Liver (tissue), 9 donors: ENCODE data around the gene ASIC2. TPM values are rescaled to one million over a fixed set of nuclear protein-coding genes. Genes with fewer than 3 reads are reported as not detected.

ENCODE experiments used
- DNase-seq: peaks from one replicate; pipeline ENCODE4 v3.0.0-alpha.2; 2017; ENCODE audit warnings: low spot score
- H3K27ac ChIP-seq, 2 donors: one replicate each; pipeline ENCODE4 v1.7.0; 2013; ENCODE audit warnings: inconsistent platforms in 2 of 2, low read length in 2 of 2, control low read depth in 1 of 2, low read depth in 1 of 2, mild to moderate bottlenecking in 1 of 2
- H3K27me3 ChIP-seq, 4 donors: one replicate each; pipeline versions ENCODE4 v1.6.1 to v1.7.0; 2013; ENCODE audit warnings: low read length in 3 of 4, inconsistent platforms in 1 of 4, mild to moderate bottlenecking in 1 of 4, moderate library complexity in 1 of 4; ENCODE audit not compliant: control insufficient read depth in 4 of 4, insufficient read depth in 4 of 4
- H3K36me3 ChIP-seq, 4 donors: one replicate each; pipeline versions ENCODE4 v1.6.1 to v1.7.0; 2013; ENCODE audit warnings: low read length in 3 of 4, mild to moderate bottlenecking in 3 of 4, low read depth in 1 of 4, moderate library complexity in 1 of 4; ENCODE audit not compliant: control insufficient read depth in 4 of 4, insufficient read depth in 3 of 4
- H3K4me1 ChIP-seq, 4 donors: one replicate each; pipeline versions ENCODE4 v1.6.1 to v1.7.0; 2013; ENCODE audit warnings: low read length in 3 of 4, mild to moderate bottlenecking in 3 of 4, moderate library complexity in 1 of 4; ENCODE audit not compliant: control insufficient read depth in 4 of 4, insufficient read depth in 4 of 4
- H3K4me3 ChIP-seq, 3 donors: one replicate each; pipeline versions ENCODE4 v1.6.1 to v1.7.0; 2013; ENCODE audit warnings: low read length in 3 of 3, control low read depth in 1 of 3, low read depth in 1 of 3, mild to moderate bottlenecking in 1 of 3
- H3K9ac ChIP-seq, 2 donors: one replicate each; pipeline ENCODE4 v1.7.0; 2013; ENCODE audit warnings: low read length in 2 of 2, mild to moderate bottlenecking in 2 of 2, moderate library complexity in 2 of 2, control low read depth in 1 of 2, low read depth in 1 of 2
- H3K9me3 ChIP-seq, 4 donors: one replicate each; pipeline versions ENCODE4 v1.6.1 to v1.7.0; 2013; ENCODE audit warnings: low read length in 3 of 4; ENCODE audit not compliant: control insufficient read depth in 4 of 4
- EGR1 ChIP-seq, 2 donors: IDR thresholded peaks; 2 replicates each; pipeline ENCODE4 v1.6.1; 2016 to 2018; ENCODE audit warnings: antibody characterized with exemption in 2 of 2, low read depth in 2 of 2
- GABPA ChIP-seq, 2 donors: IDR thresholded peaks in 1 of 2; conservative IDR thresholded peaks in 1 of 2; 2 replicates each; pipeline ENCODE4 v1.6.1; 2016; ENCODE audit warnings: antibody characterized with exemption in 2 of 2, mild to moderate bottlenecking in 1 of 2, moderate library complexity in 1 of 2
- HNF4A ChIP-seq, 2 donors: conservative IDR thresholded peaks; 2 replicates each; pipeline ENCODE4 v1.6.1; 2016; ENCODE audit warnings: antibody characterized with exemption in 2 of 2, mild to moderate bottlenecking in 2 of 2
- RAD21 ChIP-seq, 2 donors: IDR thresholded peaks; 2 replicates each; pipeline ENCODE4 v1.6.1; 2016; ENCODE audit warnings: antibody characterized with exemption in 2 of 2, mild to moderate bottlenecking in 2 of 2
- REST ChIP-seq: IDR thresholded peaks from 2 replicates; pipeline ENCODE4 v1.6.1; 2016; ENCODE audit warnings: antibody characterized with exemption, mild to moderate bottlenecking
- YY1 ChIP-seq: IDR thresholded peaks from 2 replicates; pipeline ENCODE4 v1.6.1; 2016; ENCODE audit warnings: antibody characterized with exemption, mild to moderate bottlenecking
- WGBS: extraction: QIAGEN DNeasy Blood & Tissue Kit; methylation state at CpG from one replicate; pipeline ENCODE4 v1.1.7; 2013; 5-methylcytosine and 5-hydroxymethylcytosine counted together
- polyA plus RNA-seq, 2 donors: library from polyadenylated mRNA; stranded (reverse) in 1 of 2; unstranded in 1 of 2; fragments of 200-250 nt in 1 of 2; fragments of >200 nt in 1 of 2; fragmentation: Nextera tagmentation in 1 of 2; extraction: Ambion mirVana in 1 of 2; gene quantifications; one replicate each; pipeline versions ENCODE4 v1.2.1 to v1.2.3, GENCODE V29; 2013 to 2015
- total RNA-seq, 2 donors: library from RNA; depleted of rRNA; stranded (reverse); fragments of >200 nt; gene quantifications; one replicate each; pipeline ENCODE4 v1.2.3, GENCODE V29; 2014
- TF ChIP-seq, protein P1 (sequence below): IDR thresholded peaks from 2 replicates; pipeline ENCODE4 v1.6.1; 2016; ENCODE audit warnings: antibody characterized with exemption
- TF ChIP-seq, protein P2 (sequence below): fragments of 150-350 bp; IDR thresholded peaks from 2 replicates; pipeline ENCODE4 v1.5.1; 2017; ENCODE audit warnings: improper control_type of control experiment, low read depth, low read length; ENCODE audit not compliant: missing input control
- donor health status: healthy.
- donor health status: healthy.
- donor health status: healthy.
- donor health status: healthy.
- donor health status: healthy.

Gene ASIC2
- total and polyA plus RNA-seq, 4 donors = under 0.01 TPM; not detected in 3

GRCh38 chr17:33124185-33124584 lies 168.9 kb downstream of the ASIC2 start:
- Histone ChIP-seq H3K36me3 (no peaks in the 10 kb centered on the region), H3K9ac (no peak overlapping the region), H3K27me3 (peaks cover 0 to 3% (median 1%) of the 10 kb centered on the region in 4 donors), H3K4me3 (no peak overlapping the region), H3K9me3 (no peaks in the 10 kb centered on the region), H3K27ac (no peak overlapping the region), H3K4me1 (no peaks in the 10 kb centered on the region)
- DNase-seq = no peak
- TF ChIP-seq, protein P1, sequence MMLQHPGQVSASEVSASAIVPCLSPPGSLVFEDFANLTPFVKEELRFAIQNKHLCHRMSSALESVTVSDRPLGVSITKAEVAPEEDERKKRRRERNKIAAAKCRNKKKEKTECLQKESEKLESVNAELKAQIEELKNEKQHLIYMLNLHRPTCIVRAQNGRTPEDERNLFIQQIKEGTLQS = no peak
- TF ChIP-seq HNF4A (conservative IDR thresholded peaks at IDR 0.05) = no peak
- TF ChIP-seq, protein P2, sequence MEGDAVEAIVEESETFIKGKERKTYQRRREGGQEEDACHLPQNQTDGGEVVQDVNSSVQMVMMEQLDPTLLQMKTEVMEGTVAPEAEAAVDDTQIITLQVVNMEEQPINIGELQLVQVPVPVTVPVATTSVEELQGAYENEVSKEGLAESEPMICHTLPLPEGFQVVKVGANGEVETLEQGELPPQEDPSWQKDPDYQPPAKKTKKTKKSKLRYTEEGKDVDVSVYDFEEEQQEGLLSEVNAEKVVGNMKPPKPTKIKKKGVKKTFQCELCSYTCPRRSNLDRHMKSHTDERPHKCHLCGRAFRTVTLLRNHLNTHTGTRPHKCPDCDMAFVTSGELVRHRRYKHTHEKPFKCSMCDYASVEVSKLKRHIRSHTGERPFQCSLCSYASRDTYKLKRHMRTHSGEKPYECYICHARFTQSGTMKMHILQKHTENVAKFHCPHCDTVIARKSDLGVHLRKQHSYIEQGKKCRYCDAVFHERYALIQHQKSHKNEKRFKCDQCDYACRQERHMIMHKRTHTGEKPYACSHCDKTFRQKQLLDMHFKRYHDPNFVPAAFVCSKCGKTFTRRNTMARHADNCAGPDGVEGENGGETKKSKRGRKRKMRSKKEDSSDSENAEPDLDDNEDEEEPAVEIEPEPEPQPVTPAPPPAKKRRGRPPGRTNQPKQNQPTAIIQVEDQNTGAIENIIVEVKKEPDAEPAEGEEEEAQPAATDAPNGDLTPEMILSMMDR = no peak
- TF ChIP-seq YY1 = no peak
- no peak for TF ChIP-seq REST
- TF ChIP-seq RAD21 (IDR thresholded peaks at IDR 0.05) = no peak

DNA sequence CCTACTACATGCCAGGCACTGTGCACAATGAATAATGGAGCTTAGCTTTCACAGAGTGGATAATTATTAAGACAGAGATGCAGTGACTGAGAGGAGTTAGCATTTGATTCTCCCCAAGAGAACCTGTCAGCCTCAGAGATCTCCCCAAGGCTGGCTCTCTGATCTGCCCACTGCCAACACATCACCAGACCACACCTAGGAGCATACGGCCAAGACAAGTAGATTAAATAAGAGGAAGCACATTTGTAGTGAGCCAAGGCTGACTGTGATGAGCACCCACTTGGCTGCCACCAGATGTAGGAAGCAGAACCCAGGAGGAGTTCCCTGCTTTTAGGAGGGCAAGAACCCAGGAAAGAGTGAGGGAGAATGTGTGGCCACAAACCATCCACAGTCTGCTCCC lies 171.3 kb downstream of the ASIC2 start:
- no peak for DNase-seq
- Histone ChIP-seq H3K4me3 (no peak overlapping the region), H3K27ac (no peak overlapping the region), H3K9me3 (no peaks in the 10 kb centered on the region), H3K4me1 (no peaks in the 10 kb centered on the region), H3K9ac (no peak overlapping the region), H3K36me3 (no peaks in the 10 kb centered on the region), H3K27me3 (peaks cover 0 to 6% (median 2%) of the 10 kb centered on the region in 4 donors)
- 58% methylated on average over 1 of the region's 1 CpG for WGBS
- TF ChIP-seq HNF4A (conservative IDR thresholded peaks at IDR 0.05) (no peak), REST (no peak), GABPA (IDR thresholded peaks at IDR 0.05 in 1 of 2, conservative IDR thresholded peaks at IDR 0.05 in 1 of 2) (no peak), EGR1 (IDR thresholded peaks at IDR 0.05; ENCODE audit: low read depth in 2 of 2) (no peak), YY1 (no peak)
- TF ChIP-seq, protein P2 = no peak
